GM21360 (cell line): ENCODE measurements around the gene BCAR3.

ENCODE experiments used
- ATAC-seq: cut with Tn5 transposase; IDR thresholded peaks from one replicate; pipeline ENCODE4 v1.9.1; 2021; ENCODE audit warnings: mild to moderate bottlenecking, moderate library complexity; ENCODE audit not compliant: unreplicated experiment

BCAR3 gene

GRCh38 chr1:93641527-93641926 lies 40.1 kb downstream of the BCAR3 start:
- ATAC-seq: no peak

- ATAC-seq: no peak
Observed at GRCh38 chr1:93640656-93641440, 40.8 kb downstream of the BCAR3 start.

GRCh38 chr1:93638981-93639380 lies 42.7 kb downstream of the BCAR3 start:
- no peak for ATAC-seq

- no peak for ATAC-seq
Observed at GRCh38 chr1:93638307-93638847, 43.3 kb downstream of the BCAR3 start.

- ATAC-seq: no peak
Observed at GRCh38 chr1:93636712-93637111, 44.9 kb downstream of the BCAR3 start.

GRCh38 chr1:93635614-93636543 lies 45.8 kb downstream of the BCAR3 start:
- no peak for ATAC-seq

GRCh38 chr1:93633313-93633712 lies 48.3 kb downstream of the BCAR3 start:
- ATAC-seq: no peak

GRCh38 chr1:93631626-93632365 lies 49.8 kb downstream of the BCAR3 start:
- no peak for ATAC-seq

- no peak for ATAC-seq
Observed at GRCh38 chr1:93630168-93630567, 51.5 kb downstream of the BCAR3 start.

GRCh38 chr1:93629101-93630059 lies 52.3 kb downstream of the BCAR3 start:
- no peak for ATAC-seq

- ATAC-seq: no peak
Observed at GRCh38 chr1:93628681-93629080, 53.0 kb downstream of the BCAR3 start.

GRCh38 chr1:93625582-93626327 lies 55.9 kb downstream of the BCAR3 start:
- ATAC-seq: no peak

GRCh38 chr1:93623875-93624274 lies 57.8 kb downstream of the BCAR3 start:
- ATAC-seq: no peak

GRCh38 chr1:93623436-93623835 lies 58.2 kb downstream of the BCAR3 start:
- ATAC-seq: no peak

GRCh38 chr1:93621246-93621645 lies 60.4 kb downstream of the BCAR3 start:
- no peak for ATAC-seq

- no peak for ATAC-seq
Observed at GRCh38 chr1:93620841-93621210, 60.8 kb downstream of the BCAR3 start.

- no peak for ATAC-seq
Observed at GRCh38 chr1:93620172-93620840, 61.3 kb downstream of the BCAR3 start.

GRCh38 chr1:93619507-93620171 lies 62.0 kb downstream of the BCAR3 start:
- no peak for ATAC-seq
